HepG2 (cell line): Measurements from ENCODE around the gene MT1F. TPM values are rescaled to one million over a fixed set of nuclear protein-coding genes. Genes with fewer than 3 reads are reported as not detected.

ENCODE experiments used
- CEBPG ChIP-seq: IDR thresholded peaks from 2 replicates; pipeline ENCODE4 v1.6.1; 2016
- KDM5A ChIP-seq: fragments of 200-600 bp; sonication (generic); IDR thresholded peaks from 2 replicates; pipeline ENCODE4 v1.7.0; 2018; ENCODE audit warnings: antibody characterized with exemption, mild to moderate bottlenecking, low read length, borderline replicate concordance
- KMT2A ChIP-seq: sonication (generic); formaldehyde crosslinking; IDR thresholded peaks from 2 replicates; pipeline ENCODE4 v1.4.0; 2020; ENCODE audit warnings: missing genetic modification reagents
- NRL ChIP-seq: sonication (generic); formaldehyde crosslinking; IDR thresholded peaks from 2 replicates; pipeline ENCODE4 v1.5.0; 2020; ENCODE audit warnings: missing genetic modification reagents, mild to moderate bottlenecking, moderate library complexity, borderline replicate concordance
- STAG1 ChIP-seq: sonication (generic); formaldehyde crosslinking; IDR thresholded peaks from 2 replicates; pipeline ENCODE4 v1.4.0; 2020; ENCODE audit warnings: missing genetic modification reagents
- ZNF136 ChIP-seq: sonication (generic); formaldehyde crosslinking; IDR thresholded peaks from 2 replicates; pipeline ENCODE4 v1.8.1; 2022; ENCODE audit warnings: low read depth, mild to moderate bottlenecking, moderate library complexity, missing genetic modification reagents
- ZNF343 ChIP-seq: sonication (generic); formaldehyde crosslinking; IDR thresholded peaks from 2 replicates; pipeline ENCODE4 v1.4.0; 2020; ENCODE audit warnings: mild to moderate bottlenecking, missing genetic modification reagents
- ZNF558 ChIP-seq: sonication (generic); formaldehyde crosslinking; IDR thresholded peaks from 2 replicates; pipeline ENCODE4 v1.9.0; 2022; ENCODE audit warnings: mild to moderate bottlenecking, missing genetic modification reagents, borderline replicate concordance
- polyA plus RNA-seq, 8 experiments: library from polyadenylated mRNA; depleted of rRNA in 3 of 8; stranded (reverse) in 7 of 8; unstranded in 1 of 8; fragments of >200 nt; fragmentation: Illumina TruSeq in 4 of 8; extraction: Trizol in 4 of 8; gene quantifications; 2 replicates each; pipeline versions ENCODE4 v1.2.1 to v1.2.3, GENCODE V29; 2011 to 2016; ENCODE audit warnings: low read depth in 4 of 8, missing spikeins in 1 of 8, mixed read lengths in 1 of 8; ENCODE audit not compliant: insufficient read depth in 1 of 8
- total RNA-seq, 5 experiments: library from RNA; depleted of rRNA; stranded (reverse); fragments of >200 nt; fragmentation: Illumina TruSeq; extraction: Trizol; gene quantifications; 2 replicates each; pipeline ENCODE4 v1.2.3, GENCODE V29; 2016; ENCODE audit warnings: low read depth in 1 of 5
- TF ChIP-seq, protein P1 (sequence below): sonication (generic); IDR thresholded peaks from 2 replicates; pipeline ENCODE4 v1.6.1; 2016; ENCODE audit warnings: low read depth, borderline replicate concordance
- TF ChIP-seq, protein P2 (sequence below): sonication (generic); formaldehyde crosslinking; IDR thresholded peaks from 2 replicates; pipeline ENCODE4 v1.5.0; 2020; ENCODE audit warnings: mild to moderate bottlenecking, missing genetic modification reagents, borderline replicate concordance
- TF ChIP-seq, protein P3 (sequence below): sonication (generic); formaldehyde crosslinking; IDR thresholded peaks from 2 replicates; pipeline ENCODE4 v1.4.0; 2020; ENCODE audit warnings: missing genetic modification reagents
- TF ChIP-seq, protein P4 (sequence below): sonication (generic); formaldehyde crosslinking; IDR thresholded peaks from 2 replicates; pipeline ENCODE4 v1.5.0; 2020; ENCODE audit warnings: mild to moderate bottlenecking, missing genetic modification reagents, borderline replicate concordance
- TF ChIP-seq, protein P5 (sequence below): IDR thresholded peaks from 2 replicates; pipeline ENCODE4 v1.6.1; 2016; ENCODE audit warnings: missing genetic modification reagents, missing compliant biosample characterization

MT1F gene
- total and polyA plus RNA-seq, 2 of the 13 experiments (the other 11 are each of a cell fraction or from before 2014, with no cell fraction given): 1.9 to 169 TPM

DNA sequence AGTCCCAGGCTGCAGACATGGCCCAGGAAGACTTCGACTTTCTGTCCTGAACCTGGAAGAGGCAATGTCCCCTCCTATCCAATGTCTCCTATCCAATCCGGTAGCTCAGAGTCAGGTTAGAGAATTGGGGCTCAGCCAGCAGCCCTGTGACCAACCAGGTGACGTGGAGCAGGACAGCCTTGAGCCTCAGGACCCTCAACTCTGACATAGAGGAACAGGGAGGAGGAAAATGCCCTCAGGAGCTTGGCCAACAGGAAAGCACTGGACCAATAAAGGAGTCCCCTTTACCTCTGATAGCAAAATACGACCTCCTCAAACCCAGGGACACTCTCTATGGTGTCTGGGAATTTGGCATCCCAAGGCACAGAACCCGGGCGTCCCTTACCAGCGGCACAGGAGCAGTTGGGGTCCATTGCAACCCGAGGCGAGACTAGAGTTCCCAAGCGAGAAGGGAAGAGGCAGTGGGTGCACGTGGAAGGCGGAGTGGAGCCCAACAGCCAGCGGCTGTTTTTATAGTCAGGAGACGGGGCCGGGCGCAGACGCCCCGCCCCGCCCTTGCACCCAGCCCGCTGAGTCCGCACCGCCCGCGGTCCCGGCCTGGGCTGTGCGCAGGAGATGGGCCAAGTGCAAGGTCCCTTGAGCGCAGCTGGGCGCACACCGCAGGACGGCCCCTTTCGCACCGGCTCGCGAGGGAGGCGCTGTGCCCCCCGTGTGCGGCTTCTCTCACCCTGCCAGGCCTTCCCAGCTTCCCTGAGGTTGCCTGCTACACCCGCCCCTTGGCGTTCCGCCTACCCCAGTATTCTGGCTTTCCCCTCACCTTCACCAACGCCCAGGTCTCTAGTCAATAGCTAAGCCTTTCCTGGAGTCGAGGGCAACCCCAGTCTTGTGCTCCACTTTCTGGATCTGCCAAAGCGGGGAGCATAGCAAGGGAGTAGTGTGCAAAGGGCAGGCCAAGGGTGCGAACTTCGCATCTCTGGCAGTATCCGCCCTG, 10.1 kb downstream of the MT1F start, which contains the start of gene MT1G (continued):
- TF ChIP-seq, protein P1, sequence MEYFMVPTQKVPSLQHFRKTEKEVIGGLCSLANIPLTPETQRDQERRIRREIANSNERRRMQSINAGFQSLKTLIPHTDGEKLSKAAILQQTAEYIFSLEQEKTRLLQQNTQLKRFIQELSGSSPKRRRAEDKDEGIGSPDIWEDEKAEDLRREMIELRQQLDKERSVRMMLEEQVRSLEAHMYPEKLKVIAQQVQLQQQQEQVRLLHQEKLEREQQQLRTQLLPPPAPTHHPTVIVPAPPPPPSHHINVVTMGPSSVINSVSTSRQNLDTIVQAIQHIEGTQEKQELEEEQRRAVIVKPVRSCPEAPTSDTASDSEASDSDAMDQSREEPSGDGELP: peak; percentile 68; the same call in 1 of the 2 replicates
- TF ChIP-seq, protein P2, sequence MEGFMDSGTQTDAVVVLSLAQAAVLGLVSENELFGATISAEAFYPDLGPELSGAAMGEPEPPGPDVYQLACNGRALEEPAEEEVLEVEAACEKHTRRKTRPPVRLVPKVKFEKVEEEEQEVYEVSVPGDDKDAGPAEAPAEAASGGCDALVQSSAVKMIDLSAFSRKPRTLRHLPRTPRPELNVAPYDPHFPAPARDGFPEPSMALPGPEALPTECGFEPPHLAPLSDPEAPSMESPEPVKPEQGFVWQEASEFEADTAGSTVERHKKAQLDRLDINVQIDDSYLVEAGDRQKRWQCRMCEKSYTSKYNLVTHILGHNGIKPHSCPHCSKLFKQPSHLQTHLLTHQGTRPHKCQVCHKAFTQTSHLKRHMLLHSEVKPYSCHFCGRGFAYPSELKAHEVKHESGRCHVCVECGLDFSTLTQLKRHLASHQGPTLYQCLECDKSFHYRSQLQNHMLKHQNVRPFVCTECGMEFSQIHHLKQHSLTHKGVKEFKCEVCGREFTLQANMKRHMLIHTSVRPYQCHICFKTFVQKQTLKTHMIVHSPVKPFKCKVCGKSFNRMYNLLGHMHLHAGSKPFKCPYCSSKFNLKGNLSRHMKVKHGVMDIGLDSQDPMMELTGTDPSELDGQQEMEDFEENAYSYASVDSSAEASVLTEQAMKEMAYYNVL: no peak
- TF ChIP-seq, protein P3, sequence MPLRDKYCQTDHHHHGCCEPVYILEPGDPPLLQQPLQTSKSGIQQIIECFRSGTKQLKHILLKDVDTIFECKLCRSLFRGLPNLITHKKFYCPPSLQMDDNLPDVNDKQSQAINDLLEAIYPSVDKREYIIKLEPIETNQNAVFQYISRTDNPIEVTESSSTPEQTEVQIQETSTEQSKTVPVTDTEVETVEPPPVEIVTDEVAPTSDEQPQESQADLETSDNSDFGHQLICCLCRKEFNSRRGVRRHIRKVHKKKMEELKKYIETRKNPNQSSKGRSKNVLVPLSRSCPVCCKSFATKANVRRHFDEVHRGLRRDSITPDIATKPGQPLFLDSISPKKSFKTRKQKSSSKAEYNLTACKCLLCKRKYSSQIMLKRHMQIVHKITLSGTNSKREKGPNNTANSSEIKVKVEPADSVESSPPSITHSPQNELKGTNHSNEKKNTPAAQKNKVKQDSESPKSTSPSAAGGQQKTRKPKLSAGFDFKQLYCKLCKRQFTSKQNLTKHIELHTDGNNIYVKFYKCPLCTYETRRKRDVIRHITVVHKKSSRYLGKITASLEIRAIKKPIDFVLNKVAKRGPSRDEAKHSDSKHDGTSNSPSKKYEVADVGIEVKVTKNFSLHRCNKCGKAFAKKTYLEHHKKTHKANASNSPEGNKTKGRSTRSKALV (CRISPR knock-in tag): peak; percentile 99
- TF ChIP-seq ZNF558 (CRISPR knock-in tag) (no peak), CEBPG (CRISPR knock-in tag) (no peak), KMT2A (0 out of 2 replicates have a peak, but pooled peaks have one; percentile 44), NRL (CRISPR knock-in tag) (peak; percentile 50), ZNF343 (peak; percentile 91), STAG1 (CRISPR knock-in tag) (peak; percentile 17), ZNF136 (CRISPR knock-in tag) (0 out of 2 replicates have a peak, but pooled peaks have one; percentile 68), KDM5A (no peak)
- TF ChIP-seq, protein P4, sequence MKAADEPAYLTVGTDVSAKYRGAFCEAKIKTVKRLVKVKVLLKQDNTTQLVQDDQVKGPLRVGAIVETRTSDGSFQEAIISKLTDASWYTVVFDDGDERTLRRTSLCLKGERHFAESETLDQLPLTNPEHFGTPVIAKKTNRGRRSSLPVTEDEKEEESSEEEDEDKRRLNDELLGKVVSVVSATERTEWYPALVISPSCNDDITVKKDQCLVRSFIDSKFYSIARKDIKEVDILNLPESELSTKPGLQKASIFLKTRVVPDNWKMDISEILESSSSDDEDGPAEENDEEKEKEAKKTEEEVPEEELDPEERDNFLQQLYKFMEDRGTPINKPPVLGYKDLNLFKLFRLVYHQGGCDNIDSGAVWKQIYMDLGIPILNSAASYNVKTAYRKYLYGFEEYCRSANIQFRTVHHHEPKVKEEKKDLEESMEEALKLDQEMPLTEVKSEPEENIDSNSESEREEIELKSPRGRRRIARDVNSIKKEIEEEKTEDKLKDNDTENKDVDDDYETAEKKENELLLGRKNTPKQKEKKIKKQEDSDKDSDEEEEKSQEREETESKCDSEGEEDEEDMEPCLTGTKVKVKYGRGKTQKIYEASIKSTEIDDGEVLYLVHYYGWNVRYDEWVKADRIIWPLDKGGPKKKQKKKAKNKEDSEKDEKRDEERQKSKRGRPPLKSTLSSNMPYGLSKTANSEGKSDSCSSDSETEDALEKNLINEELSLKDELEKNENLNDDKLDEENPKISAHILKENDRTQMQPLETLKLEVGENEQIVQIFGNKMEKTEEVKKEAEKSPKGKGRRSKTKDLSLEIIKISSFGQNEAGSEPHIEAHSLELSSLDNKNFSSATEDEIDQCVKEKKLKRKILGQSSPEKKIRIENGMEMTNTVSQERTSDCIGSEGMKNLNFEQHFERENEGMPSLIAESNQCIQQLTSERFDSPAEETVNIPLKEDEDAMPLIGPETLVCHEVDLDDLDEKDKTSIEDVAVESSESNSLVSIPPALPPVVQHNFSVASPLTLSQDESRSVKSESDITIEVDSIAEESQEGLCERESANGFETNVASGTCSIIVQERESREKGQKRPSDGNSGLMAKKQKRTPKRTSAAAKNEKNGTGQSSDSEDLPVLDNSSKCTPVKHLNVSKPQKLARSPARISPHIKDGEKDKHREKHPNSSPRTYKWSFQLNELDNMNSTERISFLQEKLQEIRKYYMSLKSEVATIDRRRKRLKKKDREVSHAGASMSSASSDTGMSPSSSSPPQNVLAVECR (CRISPR knock-in tag): peak; percentile 20; the same call in 1 of the 2 replicates
- TF ChIP-seq, protein P5, sequence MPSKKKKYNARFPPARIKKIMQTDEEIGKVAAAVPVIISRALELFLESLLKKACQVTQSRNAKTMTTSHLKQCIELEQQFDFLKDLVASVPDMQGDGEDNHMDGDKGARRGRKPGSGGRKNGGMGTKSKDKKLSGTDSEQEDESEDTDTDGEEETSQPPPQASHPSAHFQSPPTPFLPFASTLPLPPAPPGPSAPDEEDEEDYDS (CRISPR knock-in tag): peak; percentile 57; the same call in 1 of the 2 replicates
